Skeletal muscle satellite cell (primary cell): ENCODE measurements around the gene GNAI3.

Source experiments
- H3K27me3 ChIP-seq: 2 replicates; pipeline ENCODE4 v1.7.0; 2013; ENCODE audit warnings: low read length; ENCODE audit not compliant: control insufficient read depth, insufficient read depth
- H3K36me3 ChIP-seq: 2 replicates; pipeline ENCODE4 v1.7.0; 2013; ENCODE audit warnings: mild to moderate bottlenecking, control low read depth, low read length; ENCODE audit not compliant: insufficient read depth
- H3K4me1 ChIP-seq: 2 replicates; pipeline ENCODE4 v1.7.0; 2013; ENCODE audit warnings: low read length; ENCODE audit not compliant: control insufficient read depth, insufficient read depth
- H3K4me2 ChIP-seq: 2 replicates; pipeline ENCODE4 v1.7.0; 2013; ENCODE audit warnings: mild to moderate bottlenecking, low read length
- H3K4me3 ChIP-seq: 2 replicates; pipeline ENCODE4 v1.7.0; 2013; ENCODE audit warnings: low read length
- H3K9ac ChIP-seq: 2 replicates; pipeline ENCODE4 v1.7.0; 2013; ENCODE audit warnings: mild to moderate bottlenecking, low read depth, low read length, moderate library complexity
- H3K9me3 ChIP-seq: replicated peaks from 2 replicates; pipeline ENCODE4 v1.7.0; 2013; ENCODE audit warnings: mild to moderate bottlenecking, control low read depth, low read length

Gene GNAI3

GRCh38 chr1:109538827-109539555 lies 9.4 kb upstream of the GNAI3 start:
- Histone ChIP-seq H3K4me2 (no peak overlapping the region), H3K9me3 (no peaks in the 10 kb centered on the region), H3K36me3 (no peaks in the 10 kb centered on the region), H3K9ac (no peak overlapping the region), H3K4me1 (peaks cover 7% of the 10 kb centered on the region), H3K4me3 (no peak overlapping the region), H3K27me3 (peaks cover 12% of the 10 kb centered on the region)

GRCh38 chr1:109539676-109540075 lies 8.7 kb upstream of the GNAI3 start, which contains the start of gene GPR61:
Gene GPR61 (plus strand): TSS chr1:109539872. CDS start chr1:109543023, 3,151 bp downstream.
- H3K9me3 ChIP-seq = no peaks in the 10 kb centered on the region
- no peak within 1 kb of the TSS for H3K4me3 ChIP-seq
- H3K9ac ChIP-seq = no peak within 1 kb of the TSS
- H3K4me1 ChIP-seq = peaks cover 7% of the 10 kb centered on the region
- peaks cover 12% of the 10 kb centered on the region for H3K27me3 ChIP-seq
- no peak within 1 kb of the TSS for H3K4me2 ChIP-seq
- no peaks in the 10 kb centered on the region for H3K36me3 ChIP-seq

- Histone ChIP-seq H3K4me2 (no peak overlapping the region), H3K9ac (no peak overlapping the region), H3K27me3 (peaks cover 12% of the 10 kb centered on the region), H3K4me1 (peaks cover 7% of the 10 kb centered on the region), H3K4me3 (no peak overlapping the region), H3K36me3 (no peaks in the 10 kb centered on the region), H3K9me3 (no peaks in the 10 kb centered on the region)
Observed at GRCh38 chr1:109541102-109541501, 7.3 kb upstream of the GNAI3 start.

- no peak overlapping the region for H3K9ac ChIP-seq
- H3K36me3 ChIP-seq = no peaks in the 10 kb centered on the region
Observed at GRCh38 chr1:109542657-109543056, 5.8 kb upstream of the GNAI3 start.

GRCh38 chr1:109543283-109543987 lies 5.0 kb upstream of the GNAI3 start:
- H3K9ac ChIP-seq = no peak overlapping the region
- no peaks in the 10 kb centered on the region for H3K9me3 ChIP-seq
- peaks cover 19% of the 10 kb centered on the region for H3K4me1 ChIP-seq
- H3K27me3 ChIP-seq = peaks cover 12% of the 10 kb centered on the region
- no peak overlapping the region for H3K4me3 ChIP-seq
- H3K4me2 ChIP-seq = no peak overlapping the region
- no peaks in the 10 kb centered on the region for H3K36me3 ChIP-seq

More at GRCh38 chr1:109542657-109543056, 5.8 kb upstream of the GNAI3 start:
- peaks cover 12% of the 10 kb centered on the region for H3K27me3 ChIP-seq
- H3K4me1 ChIP-seq = peaks cover 19% of the 10 kb centered on the region
- no peak overlapping the region for H3K4me2 ChIP-seq
- no peaks in the 10 kb centered on the region for H3K9me3 ChIP-seq
- H3K4me3 ChIP-seq = no peak overlapping the region

GRCh38 chr1:109543988-109544735 lies 4.3 kb upstream of the GNAI3 start:
- Histone ChIP-seq H3K27me3 (peaks cover 12% of the 10 kb centered on the region), H3K4me2 (no peak overlapping the region), H3K9ac (no peak overlapping the region)

GRCh38 chr1:109546311-109547109 lies 1.9 kb upstream of the GNAI3 start:
- Histone ChIP-seq H3K4me1 (peaks cover 35% of the 10 kb centered on the region), H3K36me3 (no peaks in the 10 kb centered on the region), H3K27me3 (peaks cover 5% of the 10 kb centered on the region), H3K4me2 (peak overlapping the region; percentile 92), H3K9ac (peak overlapping the region; percentile 99), H3K9me3 (no peaks in the 10 kb centered on the region), H3K4me3 (peak overlapping the region; percentile 99)

More at GRCh38 chr1:109543988-109544735, 4.3 kb upstream of the GNAI3 start:
- no peaks in the 10 kb centered on the region for H3K9me3 ChIP-seq
- peaks cover 19% of the 10 kb centered on the region for H3K4me1 ChIP-seq
- no peak overlapping the region for H3K4me3 ChIP-seq
- no peaks in the 10 kb centered on the region for H3K36me3 ChIP-seq

GRCh38 chr1:109547463-109548320 lies 723 bp upstream of the GNAI3 start:
- Histone ChIP-seq H3K4me3 (peak overlapping the region; percentile 99), H3K36me3 (peaks cover 3% of the 10 kb centered on the region), H3K27me3 (no peaks in the 10 kb centered on the region), H3K4me1 (peaks cover 30% of the 10 kb centered on the region), H3K9me3 (no peaks in the 10 kb centered on the region), H3K9ac (peak overlapping the region; percentile 99), H3K4me2 (peak overlapping the region; percentile 92)

- no peaks in the 10 kb centered on the region for H3K27me3 ChIP-seq
- no peak overlapping the region for H3K4me3 ChIP-seq
- no peaks in the 10 kb centered on the region for H3K9me3 ChIP-seq
- H3K4me2 ChIP-seq = no peak overlapping the region
- H3K4me1 ChIP-seq = peaks cover 9% of the 10 kb centered on the region
- H3K36me3 ChIP-seq = peaks cover 9% of the 10 kb centered on the region
- no peak overlapping the region for H3K9ac ChIP-seq
Observed at GRCh38 chr1:109556563-109556962, 8.1 kb downstream of the GNAI3 start.

GRCh38 chr1:109557520-109557919 lies 9.1 kb downstream of the GNAI3 start:
- H3K9me3 ChIP-seq = no peaks in the 10 kb centered on the region
- H3K4me3 ChIP-seq = no peak overlapping the region
- no peaks in the 10 kb centered on the region for H3K27me3 ChIP-seq
- H3K9ac ChIP-seq = no peak overlapping the region
- H3K36me3 ChIP-seq = peaks cover 6% of the 10 kb centered on the region
- H3K4me1 ChIP-seq = peaks cover 9% of the 10 kb centered on the region
- no peak overlapping the region for H3K4me2 ChIP-seq
